ENCODE data around the gene JAKMIP2. TPM values are rescaled to one million over a fixed set of nuclear protein-coding genes. Genes with fewer than 3 reads are reported as not detected.

JAKMIP2 gene
- total and polyA plus RNA-seq, 10 of the 15 experiments (the other 5 are each of a cell fraction or from before 2014, with no cell fraction given) = 0.51 to 1.8 (median 0.89) TPM

DNA sequence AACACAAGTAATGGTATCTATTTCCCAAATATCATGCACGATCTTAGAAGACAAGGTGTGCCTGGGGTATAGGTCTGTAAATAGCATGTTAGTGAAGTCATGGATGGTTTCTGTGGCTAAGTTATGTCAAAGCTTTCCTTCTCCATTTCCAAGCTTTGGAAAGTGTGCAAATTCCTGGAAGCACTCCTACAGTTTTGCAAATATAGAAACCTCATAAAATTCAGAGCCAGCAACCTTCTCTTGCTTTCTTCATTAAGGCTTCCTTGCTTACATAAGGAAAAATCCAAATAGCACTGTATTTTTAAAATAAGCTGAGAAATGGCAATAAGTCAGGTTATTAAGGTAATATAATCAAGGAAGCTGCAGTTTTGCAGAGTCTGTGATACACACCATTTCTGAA is 138.1 kb downstream of the JAKMIP2 start (continued):
- TF ChIP-seq STAT3 (IDR thresholded peaks at IDR 0.05; ENCODE audit: low read depth, low read length) = no peak
- TF ChIP-seq, protein P1, sequence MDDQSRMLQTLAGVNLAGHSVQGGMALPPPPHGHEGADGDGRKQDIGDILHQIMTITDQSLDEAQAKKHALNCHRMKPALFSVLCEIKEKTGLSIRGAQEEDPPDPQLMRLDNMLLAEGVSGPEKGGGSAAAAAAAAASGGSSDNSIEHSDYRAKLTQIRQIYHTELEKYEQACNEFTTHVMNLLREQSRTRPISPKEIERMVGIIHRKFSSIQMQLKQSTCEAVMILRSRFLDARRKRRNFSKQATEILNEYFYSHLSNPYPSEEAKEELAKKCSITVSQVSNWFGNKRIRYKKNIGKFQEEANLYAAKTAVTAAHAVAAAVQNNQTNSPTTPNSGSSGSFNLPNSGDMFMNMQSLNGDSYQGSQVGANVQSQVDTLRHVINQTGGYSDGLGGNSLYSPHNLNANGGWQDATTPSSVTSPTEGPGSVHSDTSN (IDR thresholded peaks at IDR 0.05; ENCODE audit: insufficient replicate concordance, low read depth, low read length) = no peak
- TF ChIP-seq, protein P2, sequence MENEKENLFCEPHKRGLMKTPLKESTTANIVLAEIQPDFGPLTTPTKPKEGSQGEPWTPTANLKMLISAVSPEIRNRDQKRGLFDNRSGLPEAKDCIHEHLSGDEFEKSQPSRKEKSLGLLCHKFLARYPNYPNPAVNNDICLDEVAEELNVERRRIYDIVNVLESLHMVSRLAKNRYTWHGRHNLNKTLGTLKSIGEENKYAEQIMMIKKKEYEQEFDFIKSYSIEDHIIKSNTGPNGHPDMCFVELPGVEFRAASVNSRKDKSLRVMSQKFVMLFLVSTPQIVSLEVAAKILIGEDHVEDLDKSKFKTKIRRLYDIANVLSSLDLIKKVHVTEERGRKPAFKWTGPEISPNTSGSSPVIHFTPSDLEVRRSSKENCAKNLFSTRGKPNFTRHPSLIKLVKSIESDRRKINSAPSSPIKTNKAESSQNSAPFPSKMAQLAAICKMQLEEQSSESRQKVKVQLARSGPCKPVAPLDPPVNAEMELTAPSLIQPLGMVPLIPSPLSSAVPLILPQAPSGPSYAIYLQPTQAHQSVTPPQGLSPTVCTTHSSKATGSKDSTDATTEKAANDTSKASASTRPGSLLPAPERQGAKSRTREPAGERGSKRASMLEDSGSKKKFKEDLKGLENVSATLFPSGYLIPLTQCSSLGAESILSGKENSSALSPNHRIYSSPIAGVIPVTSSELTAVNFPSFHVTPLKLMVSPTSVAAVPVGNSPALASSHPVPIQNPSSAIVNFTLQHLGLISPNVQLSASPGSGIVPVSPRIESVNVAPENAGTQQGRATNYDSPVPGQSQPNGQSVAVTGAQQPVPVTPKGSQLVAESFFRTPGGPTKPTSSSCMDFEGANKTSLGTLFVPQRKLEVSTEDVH (IDR thresholded peaks at IDR 0.05; ENCODE audit: low read depth, partially characterized antibody) = no peak

DNA sequence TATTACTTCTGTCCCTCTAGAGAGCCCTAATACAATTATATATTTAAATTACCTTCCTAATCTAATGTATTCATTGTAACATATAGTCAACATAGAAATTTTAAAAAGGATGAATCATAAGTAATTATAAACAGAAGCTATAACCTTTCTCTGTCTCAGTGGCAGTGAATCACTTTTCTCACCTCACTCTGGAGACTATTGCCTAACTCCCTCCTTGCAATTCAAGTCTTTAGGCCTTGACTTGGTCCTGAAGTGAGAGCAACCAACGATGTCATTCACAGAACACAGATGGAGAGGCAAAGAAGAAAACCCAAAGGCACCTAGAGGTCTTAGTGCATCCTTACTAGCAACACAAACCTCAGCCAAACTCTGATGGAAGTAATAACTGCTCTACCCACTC is 139.4 kb downstream of the JAKMIP2 start:
- ChIA-PET CTCF (no interaction called here), SMC1A (ENCODE audit: uncharacterized antibody, unreplicated experiment) (interaction anchor here (4.4 kb wide), 1 partner anchor 15 kb away, joined by 16 read pairs; no protein-coding TSS in a partner anchor), RAD21 (ENCODE audit: unreplicated experiment) (no interaction called here), POLR2A (no interaction called here)
- H3K9ac ChIP-seq (ENCODE audit: control insufficient read depth, insufficient read depth, low read length) = no peak overlapping the region
- no peaks in the 10 kb centered on the region for H3K9me3 ChIP-seq (replicated peaks; ENCODE audit: control insufficient read depth, insufficient read depth, low read length)
- H4K20me1 ChIP-seq (ENCODE audit: control insufficient read depth, insufficient read depth) = no peaks in the 10 kb centered on the region
- BruUV-seq (replicated peaks) = no TSS peak
- TF ChIP-seq, protein P3, sequence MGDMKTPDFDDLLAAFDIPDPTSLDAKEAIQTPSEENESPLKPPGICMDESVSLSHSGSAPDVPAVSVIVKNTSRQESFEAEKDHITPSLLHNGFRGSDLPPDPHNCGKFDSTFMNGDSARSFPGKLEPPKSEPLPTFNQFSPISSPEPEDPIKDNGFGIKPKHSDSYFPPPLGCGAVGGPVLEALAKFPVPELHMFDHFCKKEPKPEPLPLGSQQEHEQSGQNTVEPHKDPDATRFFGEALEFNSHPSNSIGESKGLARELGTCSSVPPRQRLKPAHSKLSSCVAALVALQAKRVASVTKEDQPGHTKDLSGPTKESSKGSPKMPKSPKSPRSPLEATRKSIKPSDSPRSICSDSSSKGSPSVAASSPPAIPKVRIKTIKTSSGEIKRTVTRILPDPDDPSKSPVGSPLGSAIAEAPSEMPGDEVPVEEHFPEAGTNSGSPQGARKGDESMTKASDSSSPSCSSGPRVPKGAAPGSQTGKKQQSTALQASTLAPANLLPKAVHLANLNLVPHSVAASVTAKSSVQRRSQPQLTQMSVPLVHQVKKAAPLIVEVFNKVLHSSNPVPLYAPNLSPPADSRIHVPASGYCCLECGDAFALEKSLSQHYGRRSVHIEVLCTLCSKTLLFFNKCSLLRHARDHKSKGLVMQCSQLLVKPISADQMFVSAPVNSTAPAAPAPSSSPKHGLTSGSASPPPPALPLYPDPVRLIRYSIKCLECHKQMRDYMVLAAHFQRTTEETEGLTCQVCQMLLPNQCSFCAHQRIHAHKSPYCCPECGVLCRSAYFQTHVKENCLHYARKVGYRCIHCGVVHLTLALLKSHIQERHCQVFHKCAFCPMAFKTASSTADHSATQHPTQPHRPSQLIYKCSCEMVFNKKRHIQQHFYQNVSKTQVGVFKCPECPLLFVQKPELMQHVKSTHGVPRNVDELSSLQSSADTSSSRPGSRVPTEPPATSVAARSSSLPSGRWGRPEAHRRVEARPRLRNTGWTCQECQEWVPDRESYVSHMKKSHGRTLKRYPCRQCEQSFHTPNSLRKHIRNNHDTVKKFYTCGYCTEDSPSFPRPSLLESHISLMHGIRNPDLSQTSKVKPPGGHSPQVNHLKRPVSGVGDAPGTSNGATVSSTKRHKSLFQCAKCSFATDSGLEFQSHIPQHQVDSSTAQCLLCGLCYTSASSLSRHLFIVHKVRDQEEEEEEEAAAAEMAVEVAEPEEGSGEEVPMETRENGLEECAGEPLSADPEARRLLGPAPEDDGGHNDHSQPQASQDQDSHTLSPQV (IDR thresholded peaks at IDR 0.05) = no peak
- TF ChIP-seq RB1 (IDR thresholded peaks at IDR 0.05; ENCODE audit: borderline replicate concordance) (no peak), IRF4 (IDR thresholded peaks at IDR 0.05; ENCODE audit: low read depth, low read length) (no peak)
- in situ Hi-C loops (cut with MboI) = no loop called here
- no peak overlapping the region for H3K27ac ChIP-seq (ENCODE audit: control insufficient read depth, insufficient read depth)
- H2AFZ ChIP-seq (ENCODE audit: control insufficient read depth, low read depth, low read length) = no peak overlapping the region
- H3K4me1 ChIP-seq (ENCODE audit: control insufficient read depth, insufficient read depth, low read length) = no peaks in the 10 kb centered on the region
- H3K27me3 ChIP-seq (replicated peaks in 1 of 2; ENCODE audit: control insufficient read depth in 2 of 2, insufficient read depth in 2 of 2, low read length in 1 of 2) = no peaks in the 10 kb centered on the region
- ATAC-seq (no peak), FAIRE-seq (no peak), DNase-seq (ENCODE audit: low read depth, low spot score) (no peak)
- no peaks in the 10 kb centered on the region for H3K79me2 ChIP-seq (ENCODE audit: control insufficient read depth, insufficient read depth, low read length)
- H3K36me3 ChIP-seq (ENCODE audit: control insufficient read depth in 2 of 2, insufficient read depth in 2 of 2, low read length in 1 of 2) = no peaks in the 10 kb centered on the region
- 5% methylated on average over 1 of the region's 1 CpG for WGBS (ENCODE audit: insufficient coverage, insufficient replicate concordance, low lambda C conversion rate, missing lambda C conversion rate)
- H3K4me2 ChIP-seq (ENCODE audit: control insufficient read depth, insufficient read depth) = no peak overlapping the region
- no peak overlapping the region for H3K4me3 ChIP-seq
- intact Hi-C loops (cut with micrococcal nuclease; ENCODE audit: unreplicated experiment) = no loop called here

Measured in GM12878 (cell line).